Fibroblast of lung (primary cell): ENCODE measurements around the gene PTMA.

Experiments
- EZH2 ChIP-seq: IDR thresholded peaks from 2 replicates; pipeline ENCODE4 v1.5.1; 2012; ENCODE audit warnings: low read length, control low read depth, mild to moderate bottlenecking; ENCODE audit errors: missing control alignments
- TF ChIP-seq, protein P1 (sequence below), 2 donors: IDR thresholded peaks in 1 of 2; conservative IDR thresholded peaks in 1 of 2; 1 replicate in 1 of 2; 2 replicates in 1 of 2; pipeline ENCODE4 v1.5.1; 2011 to 2012; ENCODE audit warnings: low read length in 2 of 2, control low read depth in 1 of 2, inconsistent platforms in 1 of 2, low read depth in 1 of 2, mild to moderate bottlenecking in 1 of 2

DNA sequence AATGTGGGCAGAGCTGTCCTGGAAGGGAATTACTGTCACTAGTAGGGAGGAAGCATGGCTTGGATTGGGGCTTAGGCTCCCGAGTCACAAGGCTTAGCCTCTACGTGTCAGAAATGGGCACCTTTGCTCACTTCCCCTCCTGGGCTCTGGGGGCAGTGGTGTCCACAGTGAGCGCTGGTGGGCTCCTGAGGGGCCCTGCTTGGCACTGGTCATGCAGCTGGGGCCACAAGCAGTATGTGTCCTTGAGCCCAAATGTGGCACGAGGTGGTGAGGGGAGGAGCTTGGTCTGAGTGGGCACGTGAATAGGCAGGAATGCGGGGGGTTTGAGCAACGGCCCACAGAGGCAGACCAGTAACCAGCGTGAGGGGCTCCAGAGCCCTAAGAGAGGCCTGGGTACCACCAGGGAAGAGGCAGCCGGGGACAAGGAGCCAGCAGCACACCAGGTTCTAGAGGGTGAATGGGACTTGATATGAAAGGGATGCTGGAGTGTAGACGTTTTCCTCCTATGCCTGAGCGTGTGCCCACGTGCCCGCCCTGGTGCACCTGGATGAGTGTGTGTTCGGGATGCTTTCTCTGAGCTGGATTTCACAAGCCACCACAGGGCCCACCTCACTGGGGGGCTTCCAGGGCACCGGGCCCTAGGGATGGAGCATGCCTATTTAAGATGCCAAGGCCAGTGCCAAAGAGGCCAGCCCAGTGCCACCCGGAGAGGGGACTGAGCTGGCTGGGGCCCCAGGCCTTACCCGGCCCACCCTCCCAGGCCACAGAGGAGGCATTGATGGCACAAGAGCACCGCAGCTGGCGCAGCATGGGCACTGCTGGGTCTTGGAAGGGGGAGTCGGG, 22.8 kb upstream of the PTMA start:
- TF ChIP-seq, protein P1, sequence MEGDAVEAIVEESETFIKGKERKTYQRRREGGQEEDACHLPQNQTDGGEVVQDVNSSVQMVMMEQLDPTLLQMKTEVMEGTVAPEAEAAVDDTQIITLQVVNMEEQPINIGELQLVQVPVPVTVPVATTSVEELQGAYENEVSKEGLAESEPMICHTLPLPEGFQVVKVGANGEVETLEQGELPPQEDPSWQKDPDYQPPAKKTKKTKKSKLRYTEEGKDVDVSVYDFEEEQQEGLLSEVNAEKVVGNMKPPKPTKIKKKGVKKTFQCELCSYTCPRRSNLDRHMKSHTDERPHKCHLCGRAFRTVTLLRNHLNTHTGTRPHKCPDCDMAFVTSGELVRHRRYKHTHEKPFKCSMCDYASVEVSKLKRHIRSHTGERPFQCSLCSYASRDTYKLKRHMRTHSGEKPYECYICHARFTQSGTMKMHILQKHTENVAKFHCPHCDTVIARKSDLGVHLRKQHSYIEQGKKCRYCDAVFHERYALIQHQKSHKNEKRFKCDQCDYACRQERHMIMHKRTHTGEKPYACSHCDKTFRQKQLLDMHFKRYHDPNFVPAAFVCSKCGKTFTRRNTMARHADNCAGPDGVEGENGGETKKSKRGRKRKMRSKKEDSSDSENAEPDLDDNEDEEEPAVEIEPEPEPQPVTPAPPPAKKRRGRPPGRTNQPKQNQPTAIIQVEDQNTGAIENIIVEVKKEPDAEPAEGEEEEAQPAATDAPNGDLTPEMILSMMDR (conservative IDR thresholded peaks at IDR 0.05 in 1 of 2, IDR thresholded peaks at IDR 0.05 in 1 of 2; ENCODE audit: low read depth in 1 of 2, low read length in 2 of 2): no peak
- TF ChIP-seq EZH2: no peak
